NCI-H2171 (cell line): ENCODE measurements around the gene CELSR1.
"Not testable (repeated sequence)": the region's sequence is repeated elsewhere in the genome, so short reads cannot be mapped to it uniquely, and the experiment has no call there.

Experiments used
- DNase-seq: peaks from one replicate; lab custom pipeline; 2025; lab: John Stamatoyannopoulos, UW

The CELSR1 gene

GRCh38 chr22:46532416-46532815 is 5.0 kb downstream of the CELSR1 start:
- no peak for DNase-seq

DNA sequence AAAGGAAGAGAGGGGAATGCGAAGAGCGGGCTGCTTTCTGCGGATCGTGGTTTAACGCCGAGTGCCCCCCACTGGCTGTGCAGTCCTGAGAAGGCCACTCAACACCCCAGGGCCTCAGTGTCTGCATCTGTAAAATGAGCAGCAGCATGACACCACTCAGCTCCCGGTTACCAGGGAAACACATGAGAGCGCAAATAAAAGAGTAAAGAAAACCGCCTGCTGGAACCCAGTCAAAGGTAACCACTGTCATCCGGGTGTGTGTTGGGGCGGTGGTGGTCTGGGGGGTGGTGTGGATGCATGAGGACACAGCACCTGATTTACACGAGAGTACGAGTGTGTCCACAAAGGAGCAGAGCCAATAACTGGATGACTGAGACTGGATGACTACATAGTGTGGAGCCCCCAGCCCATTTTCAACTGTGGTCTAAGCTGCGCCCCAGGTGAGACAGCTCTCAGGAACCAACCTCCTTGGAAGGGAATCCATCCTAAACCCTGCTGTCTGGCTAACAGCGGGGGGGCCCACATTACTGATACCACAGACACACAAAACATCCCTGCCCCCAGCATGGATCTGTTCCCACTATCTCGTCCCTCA is 5.7 kb downstream of the CELSR1 start:
- DNase-seq = no peak

- no peak for DNase-seq
Observed at GRCh38 chr22:46528121-46528610, 9.3 kb downstream of the CELSR1 start.

- DNase-seq = no peak
Observed at GRCh38 chr22:46526244-46526839, 11.1 kb downstream of the CELSR1 start.

DNA sequence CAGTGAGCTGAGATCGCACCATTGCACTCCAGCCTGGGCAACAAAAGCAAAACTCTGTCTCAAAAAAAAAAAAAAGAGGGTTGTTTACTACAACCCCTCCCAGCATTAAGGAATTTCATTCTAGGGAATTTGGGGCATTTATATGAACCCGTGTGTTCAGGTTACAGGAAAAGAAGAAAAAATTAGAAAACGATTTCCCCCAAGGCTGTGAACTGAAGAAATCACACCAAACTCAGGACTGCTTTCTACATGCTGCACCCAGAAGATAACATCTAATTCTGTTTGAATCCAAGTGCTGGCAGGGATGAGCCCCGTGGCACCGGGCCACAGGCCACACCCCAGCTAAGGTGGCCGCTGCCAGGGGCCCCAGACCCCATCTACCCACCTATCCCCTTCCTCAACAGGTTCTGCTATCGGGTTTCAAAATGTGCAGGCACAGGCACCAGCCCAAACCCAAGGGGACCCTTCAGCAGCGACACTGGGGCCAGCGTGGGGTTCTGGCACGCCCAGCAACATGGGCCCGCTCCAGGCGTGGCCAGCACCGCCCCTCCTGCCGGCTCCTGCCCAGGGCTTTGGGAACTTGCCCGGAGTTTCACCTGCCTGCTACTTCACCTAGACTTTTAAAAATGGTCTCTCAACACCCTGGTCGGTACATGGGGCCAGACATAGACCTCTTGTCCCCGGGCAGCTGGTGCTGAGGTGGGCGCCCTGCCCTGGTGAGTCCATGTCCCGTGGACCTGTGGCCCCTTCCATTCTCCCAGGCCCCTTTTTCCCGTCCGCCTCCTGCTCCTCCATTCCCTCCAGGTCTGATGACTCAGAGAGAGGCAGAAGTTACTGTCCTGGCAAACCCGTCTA is 11.8 kb downstream of the CELSR1 start:
- DNase-seq = no peak

DNA sequence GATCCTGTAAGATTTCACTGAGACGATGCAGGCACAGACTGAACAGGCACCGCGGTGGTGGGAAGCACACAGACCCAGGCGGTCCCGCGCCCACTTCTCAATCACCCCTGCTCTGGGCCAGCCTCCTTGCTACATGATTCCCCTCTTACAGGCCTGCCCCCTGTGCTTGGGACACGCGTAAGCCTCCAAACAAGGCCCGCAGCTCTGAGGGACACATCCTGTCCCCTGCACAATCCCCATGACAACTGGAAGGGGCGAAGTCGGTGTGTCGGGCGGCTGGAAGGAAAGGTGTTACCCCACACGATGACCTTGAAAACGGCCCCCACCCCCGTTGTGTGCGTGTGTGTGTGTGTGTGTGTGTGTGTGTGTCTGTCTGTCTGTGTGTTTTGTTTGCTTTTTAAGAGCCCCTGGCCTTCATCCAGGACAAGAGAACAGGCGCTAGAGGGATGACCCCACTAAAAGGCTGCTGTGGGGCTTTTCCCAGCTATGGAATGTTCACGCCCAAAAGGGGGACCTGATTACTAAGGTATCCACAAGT is 13.1 kb downstream of the CELSR1 start:
- no peak for DNase-seq

DNA sequence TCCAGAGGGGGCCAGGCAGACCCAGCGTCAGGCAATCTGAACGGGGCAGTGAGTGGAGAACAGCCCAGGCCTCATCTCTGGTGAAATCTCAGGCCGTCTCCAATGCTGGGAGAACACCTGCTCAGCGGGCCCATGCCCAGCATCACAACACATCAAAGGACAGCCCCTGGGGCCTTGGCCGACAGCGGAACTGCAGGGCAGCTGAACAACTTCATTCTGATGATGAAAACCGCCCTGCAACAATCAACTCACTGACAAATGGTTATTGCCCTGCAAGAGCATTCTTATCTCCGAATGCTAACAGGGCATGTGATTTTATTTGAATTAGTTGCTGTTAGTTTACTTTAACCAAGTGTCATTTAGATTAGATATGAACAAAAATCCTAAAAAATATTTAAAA is 14.6 kb downstream of the CELSR1 start:
- no peak for DNase-seq

DNA sequence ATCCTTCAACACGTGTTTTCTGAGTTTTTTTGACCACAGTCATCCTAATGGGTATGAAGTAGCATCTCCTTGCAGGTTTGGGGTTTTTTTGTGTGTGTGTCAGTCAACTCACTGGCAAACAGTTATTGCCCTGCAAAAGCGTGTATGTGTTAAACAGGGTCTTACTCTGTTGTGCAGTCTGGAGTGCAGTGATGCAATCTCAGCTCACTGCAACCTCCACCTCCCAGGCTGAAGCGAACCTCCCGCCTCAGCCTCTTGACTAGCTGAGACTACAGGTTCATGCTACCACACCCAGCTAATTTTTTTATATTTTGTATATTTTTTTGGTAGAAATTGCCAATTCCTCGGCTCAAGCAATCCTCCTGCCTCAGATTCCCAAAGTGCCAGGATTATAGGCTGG is 15.4 kb downstream of the CELSR1 start:
- DNase-seq = no peak

- DNase-seq = no peak
Observed at GRCh38 chr22:46520880-46521279, 16.5 kb downstream of the CELSR1 start.

GRCh38 chr22:46519377-46519776 is 18.0 kb downstream of the CELSR1 start:
- DNase-seq = no peak

DNA sequence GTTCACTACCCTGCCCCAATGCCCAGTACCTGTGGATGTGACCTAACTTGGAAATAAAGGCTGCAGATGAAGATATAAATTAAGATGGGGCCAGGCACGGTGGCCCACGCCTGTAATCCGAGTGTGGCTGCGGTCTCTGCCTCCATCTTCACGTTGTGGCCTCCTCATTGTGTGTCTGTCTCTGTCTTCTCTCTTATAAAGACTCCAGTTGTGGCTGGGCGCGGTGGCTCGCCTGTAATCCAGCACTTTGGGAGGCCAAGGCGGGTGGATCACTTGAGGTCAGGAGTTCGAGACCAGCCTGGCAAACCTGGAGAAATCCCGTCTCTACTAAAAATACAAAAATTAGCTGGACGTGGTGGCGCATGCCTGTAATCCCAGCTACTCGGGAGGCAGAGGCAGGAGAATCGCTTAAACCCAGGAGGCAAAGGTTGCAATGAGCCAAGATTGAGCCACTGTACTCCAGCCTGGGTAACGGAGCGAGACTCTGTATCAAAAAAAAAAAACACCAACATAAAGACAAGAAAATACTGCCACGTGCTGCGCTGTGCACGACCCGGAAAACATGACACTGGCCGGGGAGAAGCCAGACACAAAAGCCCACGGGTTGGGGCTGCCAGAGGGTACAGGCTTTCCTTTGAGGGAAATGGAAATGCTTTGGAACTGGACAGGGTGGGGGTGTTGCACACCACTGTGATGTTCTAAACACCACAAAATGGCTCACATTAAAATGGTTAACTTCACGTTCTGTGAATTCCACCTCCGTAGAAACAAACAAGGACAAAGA is 18.7 kb downstream of the CELSR1 start:
- DNase-seq = no peak

- DNase-seq = no peak
Observed at GRCh38 chr22:46518038-46518437, 19.4 kb downstream of the CELSR1 start.

GRCh38 chr22:46517255-46517761 is 20.1 kb downstream of the CELSR1 start:
- DNase-seq = no peak

DNA sequence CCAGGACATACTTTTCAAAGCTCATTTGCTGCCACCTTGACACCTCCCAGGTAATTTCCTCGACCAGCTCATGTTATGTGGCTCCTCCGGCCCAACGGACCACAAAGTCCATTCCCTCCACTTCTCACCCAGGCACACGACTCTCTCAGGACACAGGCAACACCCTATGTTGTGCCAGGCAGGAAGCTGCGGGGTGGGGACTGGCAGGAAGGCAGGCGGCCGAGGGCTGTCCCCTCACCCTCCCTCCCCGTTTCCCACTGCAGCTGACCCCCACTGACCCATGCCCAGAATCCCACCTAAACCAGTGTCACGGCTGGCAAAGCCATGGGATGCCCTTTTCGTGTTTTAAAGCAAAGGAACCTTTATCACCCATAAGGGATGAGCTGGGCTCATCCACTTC is 20.8 kb downstream of the CELSR1 start:
- DNase-seq = no peak

DNA sequence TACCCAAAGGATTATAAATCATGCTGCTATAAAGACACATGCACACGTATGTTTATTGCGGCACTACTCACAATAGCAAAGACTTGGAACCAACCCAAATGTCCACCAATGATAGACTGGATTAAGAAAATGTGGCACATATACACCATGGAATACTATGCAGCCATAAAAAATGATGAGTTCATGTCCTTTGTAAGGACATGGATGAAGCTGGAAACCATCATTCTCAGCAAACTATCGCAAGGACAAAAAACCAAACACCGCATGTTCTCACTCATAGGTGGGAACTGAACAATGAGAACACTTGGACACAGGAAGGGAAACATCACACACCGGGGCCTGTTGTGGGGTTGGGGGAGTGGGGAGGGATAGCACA is 21.3 kb downstream of the CELSR1 start:
- not testable (repeated sequence) for DNase-seq

DNA sequence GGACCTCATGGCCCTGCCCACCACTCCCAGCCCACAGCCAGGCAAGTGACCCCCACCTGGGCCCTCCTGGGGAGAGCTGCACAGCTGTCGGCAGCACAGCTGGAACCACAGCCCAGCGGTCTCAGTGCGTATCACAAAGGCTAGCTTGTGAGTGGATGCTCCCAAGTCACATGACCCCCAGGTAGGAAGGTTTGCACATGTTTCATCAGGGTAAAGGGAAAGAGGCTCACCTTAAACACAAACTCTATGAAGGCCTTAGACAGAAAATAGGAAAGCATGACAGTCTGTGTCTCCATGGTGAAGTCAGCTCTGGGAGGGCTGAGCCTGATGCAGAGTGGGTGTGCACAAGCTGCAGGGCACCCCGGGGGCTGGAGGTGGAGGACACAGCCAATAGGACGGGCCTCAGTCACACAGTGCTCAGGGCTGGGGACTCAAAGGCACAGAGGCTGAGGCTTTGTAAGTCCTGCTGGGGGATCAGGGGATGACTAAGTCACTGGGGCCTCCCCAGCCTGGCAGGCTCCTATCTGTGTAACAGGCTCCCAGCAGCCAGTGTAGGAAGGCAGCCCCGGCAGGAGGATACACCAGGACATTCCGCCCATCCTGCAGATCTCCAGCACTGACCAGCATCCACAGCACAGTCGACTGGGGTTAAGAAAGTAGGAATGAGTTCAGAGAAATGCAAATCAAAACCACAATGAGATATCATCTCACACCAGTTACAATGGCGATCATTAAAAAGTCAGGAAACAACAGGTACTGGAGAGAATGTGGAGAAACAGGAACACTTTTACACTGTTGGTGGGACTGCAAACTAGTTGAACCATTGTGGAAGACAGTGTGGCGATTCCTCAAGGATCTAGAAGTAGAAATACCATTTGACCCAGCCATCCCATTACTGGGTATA is 22.0 kb downstream of the CELSR1 start:
- DNase-seq = no peak

- no peak for DNase-seq
Observed at GRCh38 chr22:46514592-46515207, 22.7 kb downstream of the CELSR1 start.

- no peak for DNase-seq
Observed at GRCh38 chr22:46513908-46514550, 23.4 kb downstream of the CELSR1 start.

DNA sequence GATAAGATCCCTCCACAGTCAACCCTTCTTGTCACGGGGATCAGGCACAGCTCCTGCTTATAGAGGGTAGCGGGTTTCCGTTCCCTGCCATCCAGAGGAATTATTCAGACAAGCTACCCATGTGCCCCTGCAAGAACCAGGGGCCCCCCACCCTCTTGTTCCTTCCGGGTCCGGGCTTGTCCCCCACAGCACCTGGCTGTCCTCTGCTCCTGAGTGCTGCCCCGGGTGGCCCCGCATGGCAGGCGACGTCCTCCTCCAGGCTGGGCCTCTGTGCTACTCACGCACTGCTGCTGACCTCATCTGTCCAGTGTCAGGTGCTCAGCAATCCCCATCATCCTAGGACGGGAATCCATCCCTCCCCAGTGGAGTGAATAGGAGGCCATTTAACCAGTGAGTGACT is 24.7 kb downstream of the CELSR1 start:
- DNase-seq = no peak

DNA sequence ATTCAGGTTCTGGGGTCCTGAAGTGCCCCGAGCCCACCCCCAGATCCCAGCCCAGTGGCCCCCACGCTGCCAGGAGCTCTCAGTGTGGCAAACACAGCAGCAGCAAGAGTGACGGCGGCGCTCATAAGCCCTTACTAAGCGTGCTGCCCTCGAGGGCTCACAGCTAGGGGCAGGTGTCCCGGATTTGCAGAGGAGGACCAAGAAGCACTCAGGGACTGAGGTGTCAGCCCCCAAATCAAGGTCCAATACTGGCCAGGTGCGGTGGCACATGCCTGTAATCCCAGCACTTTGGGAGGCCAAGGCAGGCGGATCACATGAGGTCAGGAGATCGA is 25.4 kb downstream of the CELSR1 start:
- DNase-seq = no peak
